Cerebellar nuclear complex (tissue), 1 donor: ENCODE results near the gene LRP1.
A peak's percentile ranks its signal among the peaks of the same experiment; 100 is the strongest.

ENCODE experiments used
- DNase-seq, 2 experiments: peaks; one replicate each; lab custom pipeline; 2025; lab: John Stamatoyannopoulos, UW

The LRP1 gene

DNA sequence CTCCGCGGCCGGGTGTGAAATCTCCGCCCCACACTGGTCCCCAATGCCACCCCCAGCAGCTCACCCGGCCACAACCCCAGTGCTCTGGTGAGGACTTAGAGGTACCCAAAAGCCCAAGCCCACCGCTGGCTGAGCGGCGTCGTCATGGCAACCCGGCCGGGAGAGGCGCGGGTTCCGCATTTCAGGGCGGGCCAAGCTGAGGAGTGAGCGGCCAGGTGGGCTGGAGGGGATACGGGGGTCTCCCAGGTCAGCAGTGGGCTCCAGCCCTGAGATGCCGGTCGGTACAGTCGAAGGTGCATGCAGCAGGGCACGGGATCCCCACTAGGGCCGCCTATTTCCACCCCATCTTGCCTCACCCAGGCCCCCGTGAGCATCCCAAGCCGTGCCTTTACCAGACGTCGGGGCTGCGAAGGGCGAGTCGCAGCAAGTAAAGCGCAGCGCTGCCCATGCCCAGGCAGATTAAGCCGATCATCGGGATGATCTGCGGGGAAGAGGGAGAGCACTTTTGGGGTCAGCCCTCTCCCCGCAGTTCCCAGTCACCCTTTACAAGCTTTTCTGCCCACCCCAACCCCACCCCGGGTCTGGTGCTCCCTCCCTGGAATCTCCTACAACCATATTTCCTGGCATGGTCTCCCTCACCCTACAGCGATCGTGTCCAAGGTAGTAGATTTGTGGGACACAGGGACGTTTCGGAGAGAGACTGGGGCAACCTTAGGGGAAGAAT is 108.1 kb downstream of the LRP1 start:
- no peak for DNase-seq

DNA sequence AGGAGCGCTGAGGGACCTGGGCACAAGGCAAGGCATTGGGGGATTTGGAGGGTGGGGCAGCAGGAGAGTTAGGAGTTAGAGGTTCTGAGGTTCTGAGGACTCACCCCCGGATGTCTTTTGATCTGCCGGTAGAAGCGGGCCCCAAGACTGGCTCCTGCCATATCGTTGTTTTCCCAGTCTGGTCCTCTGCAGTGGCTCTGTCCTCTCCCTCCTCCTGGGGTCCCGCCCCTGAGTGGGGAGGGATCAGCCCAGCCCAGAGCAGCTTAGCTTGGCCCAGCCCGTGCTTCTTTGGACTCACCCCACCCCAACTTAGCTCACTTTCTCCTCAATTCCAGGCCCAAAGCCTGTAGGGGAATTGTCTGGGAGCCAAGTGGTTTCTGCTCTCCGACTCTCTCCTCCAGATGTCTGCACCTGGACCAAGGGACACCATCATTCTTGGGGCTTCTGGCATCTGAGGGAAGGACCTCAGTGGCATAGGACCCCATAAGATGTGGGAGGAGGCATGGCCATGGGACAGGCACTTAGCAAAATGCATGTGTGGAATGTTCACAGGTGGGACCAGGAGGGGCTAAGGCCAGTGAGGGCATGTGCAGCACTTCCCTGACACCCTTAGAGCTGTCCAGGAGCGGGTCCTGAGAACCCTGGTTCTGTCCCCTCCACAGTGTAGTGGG is 108.8 kb downstream of the LRP1 start:
- no peak for DNase-seq

DNA sequence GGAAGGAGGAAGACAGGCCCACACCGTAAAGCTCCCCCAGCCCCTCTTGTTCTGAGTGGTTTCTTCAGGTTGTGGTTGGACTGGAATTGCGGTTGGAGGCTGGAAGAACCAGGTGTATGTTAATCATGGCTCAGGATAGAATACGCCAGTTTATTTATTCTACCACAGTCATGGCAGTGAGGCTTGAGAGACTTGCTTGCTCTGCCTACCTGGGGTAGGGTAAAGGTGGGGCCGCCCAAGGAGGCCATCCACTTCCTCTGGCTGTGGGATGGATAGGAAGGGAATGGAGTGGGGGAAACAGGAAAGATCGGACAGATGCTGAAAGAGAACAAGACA is 109.3 kb downstream of the LRP1 start:
- no peak for DNase-seq

DNA sequence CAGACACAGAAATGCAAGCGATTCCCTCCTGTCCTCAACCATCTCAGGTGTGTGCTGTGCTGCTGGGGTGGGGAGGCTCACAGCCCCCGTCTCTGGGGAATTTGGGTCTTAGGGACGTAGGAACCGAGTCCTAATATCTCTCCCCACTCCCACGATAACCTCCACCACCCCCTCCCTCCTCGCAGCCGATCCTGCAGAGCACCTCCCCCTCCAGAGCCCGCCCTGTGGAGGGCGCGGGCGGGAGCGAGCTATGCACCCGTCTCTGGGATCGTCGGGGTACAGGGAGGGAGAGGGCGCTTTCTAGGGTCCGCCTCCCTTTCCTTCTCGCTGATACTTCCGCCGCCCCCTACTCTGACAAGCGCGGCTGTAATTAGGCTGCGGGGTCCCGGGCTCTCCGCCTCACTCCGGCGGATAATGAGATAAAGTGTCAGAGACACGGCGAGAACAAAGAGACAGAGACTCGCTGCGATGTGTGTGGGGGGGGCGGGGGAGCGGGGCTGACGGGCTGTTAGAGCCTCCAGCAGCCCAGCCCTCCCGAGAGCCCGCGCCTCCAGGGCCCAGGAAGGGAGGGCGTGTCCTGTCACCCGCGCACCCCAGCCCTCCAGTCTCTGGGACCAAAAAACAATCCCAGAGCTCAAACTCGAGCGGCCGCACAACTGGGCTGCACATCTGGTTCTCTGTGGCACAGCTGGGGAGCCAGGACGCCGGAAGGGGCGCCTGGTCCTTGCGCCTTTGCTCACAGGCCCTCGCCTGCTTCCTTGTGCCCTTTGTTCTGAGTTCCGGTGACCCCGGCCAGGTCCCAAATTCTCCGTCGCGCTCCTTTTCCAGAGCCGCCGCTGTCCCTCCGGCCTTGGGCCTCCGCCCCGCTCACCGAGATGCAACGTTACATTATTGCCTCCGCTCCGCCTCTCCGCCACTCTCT is 109.9 kb downstream of the LRP1 start:
- DNase-seq: no peak

DNA sequence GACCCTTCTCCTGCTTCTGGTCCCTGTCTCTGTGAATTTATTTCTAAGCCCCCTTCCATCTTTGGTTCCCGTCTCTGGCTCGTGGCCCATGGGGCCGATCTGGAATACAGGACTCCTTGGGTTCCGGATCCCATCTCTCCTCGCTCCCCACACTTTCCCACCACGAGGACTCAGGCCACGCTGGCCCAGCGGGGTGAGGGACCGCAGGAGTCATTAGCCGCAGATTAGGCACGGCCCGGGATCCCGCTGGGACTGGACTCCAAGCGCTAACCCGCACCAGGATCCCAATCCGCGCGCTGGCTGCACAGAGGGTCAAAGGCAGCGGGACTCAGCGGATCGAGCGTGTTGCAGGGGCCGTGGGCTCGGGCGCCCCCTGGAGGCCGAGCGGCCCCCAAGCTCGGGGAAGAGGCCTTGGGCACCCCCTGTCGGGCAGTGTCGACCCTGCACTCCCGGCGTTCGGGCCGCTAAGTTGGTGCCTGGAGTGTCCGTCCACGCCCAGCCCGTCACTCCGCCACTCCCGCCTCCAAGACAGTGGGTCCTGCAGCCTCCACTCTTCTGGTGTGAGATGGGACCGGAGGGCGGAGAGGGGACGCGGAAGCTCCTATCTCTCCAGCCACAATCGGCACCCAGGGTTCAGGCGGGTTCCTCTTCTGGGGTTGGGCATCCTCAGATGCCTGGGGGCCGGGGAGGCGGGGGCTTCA is 110.7 kb downstream of the LRP1 start:
- DNase-seq: peak in 1 of 2 experiments; percentile 73

DNA sequence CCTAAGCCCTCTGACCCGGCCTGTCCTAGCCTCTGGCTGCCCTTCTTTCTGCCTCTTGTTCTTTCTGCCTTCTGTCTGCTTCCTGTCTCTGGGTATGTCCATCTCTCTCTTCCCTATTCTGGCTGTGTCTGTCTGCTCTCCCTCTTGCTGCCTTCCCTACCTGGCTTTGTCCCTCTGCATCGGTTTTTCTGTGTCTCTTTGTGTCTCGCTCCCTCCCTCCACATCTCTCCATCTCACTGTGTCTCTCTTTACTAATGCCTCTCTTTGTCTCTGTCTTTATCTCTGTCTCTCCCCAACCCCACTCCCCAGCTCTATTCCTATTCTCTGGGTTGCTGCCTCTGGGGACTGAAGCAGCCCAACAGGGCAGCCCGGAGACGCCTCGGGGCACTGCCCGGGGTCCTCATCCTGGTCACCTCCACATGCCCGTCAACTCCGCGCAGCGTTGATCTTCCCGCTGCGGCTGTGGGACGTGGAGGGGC is 111.3 kb downstream of the LRP1 start:
- DNase-seq: peak in 1 of 2 experiments; percentile 23

DNA sequence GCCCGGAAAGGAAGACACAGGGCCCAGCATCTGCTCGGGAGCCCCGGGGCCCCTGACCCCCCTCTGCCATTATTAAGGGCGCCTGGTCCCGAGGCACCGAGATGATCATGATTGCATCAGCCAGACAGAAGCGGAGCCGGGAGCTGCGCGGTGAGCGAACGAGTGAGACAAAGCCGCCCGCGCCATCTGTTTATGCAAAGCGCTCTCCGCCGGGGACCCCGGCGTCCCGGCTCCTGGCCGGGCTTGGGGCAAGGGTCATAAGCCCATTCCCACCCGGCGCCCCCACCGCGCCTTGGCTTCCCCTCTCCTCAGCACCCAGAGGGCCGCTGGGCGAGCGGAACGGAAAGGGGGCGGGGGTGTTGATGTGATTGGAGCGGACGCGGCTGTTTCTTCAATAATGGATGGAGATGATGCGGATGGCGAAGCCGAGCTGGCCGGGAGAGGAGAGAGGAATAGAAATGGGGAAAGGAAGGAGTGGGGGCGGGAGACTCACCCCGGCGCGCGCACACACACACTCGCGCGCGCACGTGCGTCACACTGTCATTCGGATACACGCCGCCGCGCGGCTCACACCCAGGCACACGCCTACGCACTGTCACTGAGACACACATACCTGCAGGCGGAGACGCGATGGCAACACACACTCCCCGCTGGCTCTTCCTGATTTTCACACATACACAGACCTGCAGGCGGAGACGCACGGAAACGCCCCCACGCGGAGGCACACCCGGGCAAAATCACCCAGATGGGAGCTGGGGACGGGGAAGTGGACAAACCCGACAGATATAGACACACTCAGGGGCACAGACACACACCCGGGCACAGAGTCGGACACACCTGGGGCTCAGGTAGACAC is 112.0 kb downstream of the LRP1 start:
- DNase-seq: peak in 1 of 2 experiments; percentile 58

DNA sequence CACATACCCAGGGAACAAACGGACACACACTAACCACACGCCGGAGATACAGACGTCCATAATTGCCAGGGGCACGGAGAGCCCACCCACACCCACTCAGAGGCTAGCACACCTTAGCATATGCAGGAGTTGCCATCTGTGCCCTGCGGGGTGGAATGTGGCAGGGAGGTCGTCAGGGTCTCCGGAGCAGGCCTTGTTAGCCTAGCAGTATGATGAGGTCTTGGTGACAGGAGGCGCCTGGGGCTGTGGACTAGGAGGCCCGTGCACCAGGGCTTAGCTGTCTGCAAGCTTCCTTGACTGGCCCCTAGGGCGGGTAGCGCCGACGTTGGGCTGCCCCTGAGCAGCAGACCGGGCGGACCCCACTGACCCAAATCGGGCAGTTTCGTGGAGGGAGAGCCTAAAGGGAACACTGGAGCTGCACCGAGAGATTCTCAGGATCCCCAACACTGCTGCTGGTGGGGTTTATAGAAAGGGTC is 112.7 kb downstream of the LRP1 start:
- no peak for DNase-seq

DNA sequence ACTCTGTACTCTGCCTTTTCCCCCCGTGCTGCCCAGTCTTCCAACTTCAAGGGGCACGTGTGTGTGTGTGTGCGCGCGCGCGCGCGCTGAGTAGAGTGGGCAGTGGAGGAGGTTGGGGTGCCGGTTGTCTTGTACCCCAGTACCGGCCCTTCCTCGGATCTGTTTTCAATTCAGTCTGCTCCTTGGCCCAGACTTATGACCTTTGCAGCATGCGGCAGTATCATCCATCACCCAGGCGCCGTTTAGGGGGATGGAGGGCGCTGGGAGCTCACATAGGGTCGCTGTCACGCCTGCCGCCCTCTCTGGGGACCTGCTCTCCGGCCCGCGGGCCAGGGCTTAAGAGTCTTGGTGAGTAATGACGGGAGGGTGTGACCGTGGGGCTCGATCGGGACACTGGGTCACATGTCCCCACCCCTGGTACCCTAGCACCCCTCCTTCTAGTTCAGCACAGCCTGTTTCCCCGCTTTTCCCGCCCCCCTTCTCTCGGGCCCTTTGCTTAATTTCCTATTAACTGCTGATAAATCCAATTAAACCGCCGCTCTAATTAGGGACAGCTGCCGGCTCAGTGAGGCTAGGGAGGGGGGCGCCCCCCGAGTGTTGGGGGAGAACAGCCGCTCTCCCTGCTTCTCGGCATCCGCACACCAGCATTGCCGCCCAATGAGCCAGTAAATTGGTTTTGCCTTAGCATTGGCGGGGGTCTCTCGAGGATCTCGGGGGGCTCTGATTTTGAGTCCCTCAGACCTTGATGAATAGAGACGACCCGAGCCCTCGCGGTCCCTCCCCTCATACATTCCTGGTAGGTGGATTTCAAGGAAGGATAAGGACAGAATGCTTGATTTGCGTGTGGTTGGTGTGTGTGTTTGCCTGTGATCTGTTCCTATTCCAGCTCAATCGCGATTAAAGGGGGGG is 113.4 kb downstream of the LRP1 start:
- DNase-seq: no peak

DNA sequence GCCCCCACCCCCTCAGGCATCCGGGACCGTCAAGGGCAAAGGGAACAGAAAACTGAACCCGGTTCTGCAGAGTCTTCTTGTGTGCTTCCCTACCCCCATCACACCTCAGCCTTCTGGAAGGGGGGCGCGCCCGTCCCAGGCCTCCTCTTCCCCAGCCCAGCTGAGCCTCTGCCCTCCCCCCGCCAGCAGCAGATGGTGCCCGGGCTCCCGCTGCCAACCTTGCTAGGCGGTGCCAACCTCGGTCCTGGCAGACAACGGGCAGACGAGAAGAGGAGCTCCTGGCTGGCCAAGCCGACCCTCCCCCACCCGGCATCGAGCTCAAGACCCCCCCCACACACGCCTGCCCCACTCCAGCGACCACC is 114.0 kb downstream of the LRP1 start:
- peak; percentile 65 to 89 for DNase-seq

DNA sequence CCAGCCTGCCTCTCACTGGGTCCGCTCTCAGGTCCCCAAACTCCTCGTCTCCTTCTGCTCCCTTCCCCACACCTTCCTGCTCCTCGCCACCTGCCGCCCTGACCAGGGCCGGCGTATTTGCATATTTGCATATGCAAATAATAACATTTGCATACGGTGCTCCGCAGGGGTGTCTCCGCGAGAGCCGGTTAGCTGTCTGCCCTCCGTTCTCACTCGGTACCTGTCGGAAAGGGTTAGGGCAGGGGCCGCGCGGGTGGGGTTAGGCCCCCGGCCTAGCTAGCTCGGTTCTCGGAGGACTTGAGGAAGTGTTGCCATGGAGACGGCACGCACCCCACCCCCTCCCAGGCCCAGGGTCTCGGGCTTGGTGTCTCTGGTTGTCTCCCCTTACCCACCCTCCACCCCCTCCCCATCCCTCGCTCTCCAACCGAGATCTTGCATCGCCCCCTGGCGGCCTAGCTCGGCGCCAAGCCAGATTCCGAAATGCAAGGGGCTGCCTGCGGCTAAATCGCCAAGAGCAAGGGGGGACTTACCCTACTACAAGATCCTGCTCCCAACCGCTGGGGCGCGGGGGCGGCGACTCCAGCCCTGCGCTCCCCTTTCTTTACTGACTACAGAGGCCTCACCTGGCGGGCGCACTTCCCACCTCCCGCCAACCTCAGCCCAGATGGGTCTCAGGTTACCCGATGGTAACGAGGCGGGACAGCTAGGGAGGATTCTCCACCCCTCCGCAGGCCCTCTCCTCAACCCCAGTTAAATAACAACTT is 114.6 kb downstream of the LRP1 start:
- DNase-seq: peak; percentile 59 to 67

DNA sequence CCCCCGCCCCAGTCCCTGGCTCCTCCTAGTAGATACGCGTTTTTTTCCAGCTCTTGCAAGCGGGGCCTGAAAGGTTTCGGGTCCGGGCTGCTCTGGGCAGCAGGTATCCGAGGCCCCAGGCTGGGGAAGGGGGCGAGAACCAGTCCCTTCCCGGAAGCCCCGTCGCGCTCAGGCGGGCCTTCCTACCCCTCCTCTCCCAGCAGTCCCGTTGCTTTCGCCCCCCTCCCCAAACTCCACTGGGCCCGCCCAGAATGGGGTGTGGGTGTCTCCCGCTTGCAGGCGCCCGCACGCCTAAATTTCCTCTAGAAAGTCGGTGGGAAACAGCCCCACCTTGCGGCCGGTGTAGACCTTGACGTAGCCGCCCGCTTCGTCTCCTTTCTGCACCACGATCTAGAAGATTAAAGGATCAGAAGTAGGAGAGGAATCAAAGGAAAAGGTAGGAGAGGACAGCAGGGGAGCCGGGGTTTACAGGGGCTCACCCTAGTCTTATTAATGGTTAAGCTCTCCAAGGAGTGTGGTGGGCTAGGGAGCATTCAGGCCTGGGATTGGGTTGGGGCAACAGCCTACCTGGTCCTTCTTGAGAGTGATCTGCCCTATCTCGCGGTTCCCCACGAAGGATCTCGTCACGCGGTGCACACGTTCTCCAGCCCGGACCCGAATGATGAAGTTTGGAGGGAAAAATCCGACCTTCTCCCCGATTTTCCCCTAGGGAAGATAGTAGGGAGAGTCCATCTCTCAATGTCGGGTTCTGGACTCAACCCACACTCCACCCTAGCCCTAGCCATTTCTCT is 115.4 kb downstream of the LRP1 start:
- DNase-seq: peak in 1 of 2 experiments; percentile 36

DNA sequence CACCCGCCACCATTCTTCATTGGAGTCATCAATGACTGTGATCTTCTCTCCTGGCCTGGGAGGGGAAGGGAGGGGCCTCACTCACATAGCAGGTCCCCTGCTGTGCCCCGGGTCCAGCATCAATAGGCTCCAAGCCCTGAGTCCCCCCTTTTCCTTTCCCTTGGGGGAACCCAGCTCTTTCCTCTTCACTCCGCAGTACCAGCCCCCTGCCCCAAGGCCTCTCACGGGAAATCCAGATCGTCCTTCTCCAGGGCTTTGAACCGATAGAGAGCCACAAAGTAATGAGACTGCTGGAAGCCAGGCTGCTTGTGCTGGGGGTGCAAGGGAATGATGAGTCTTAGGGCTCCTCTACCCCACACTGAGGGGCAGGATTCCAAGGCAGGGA is 116.0 kb downstream of the LRP1 start:
- DNase-seq: no peak

DNA sequence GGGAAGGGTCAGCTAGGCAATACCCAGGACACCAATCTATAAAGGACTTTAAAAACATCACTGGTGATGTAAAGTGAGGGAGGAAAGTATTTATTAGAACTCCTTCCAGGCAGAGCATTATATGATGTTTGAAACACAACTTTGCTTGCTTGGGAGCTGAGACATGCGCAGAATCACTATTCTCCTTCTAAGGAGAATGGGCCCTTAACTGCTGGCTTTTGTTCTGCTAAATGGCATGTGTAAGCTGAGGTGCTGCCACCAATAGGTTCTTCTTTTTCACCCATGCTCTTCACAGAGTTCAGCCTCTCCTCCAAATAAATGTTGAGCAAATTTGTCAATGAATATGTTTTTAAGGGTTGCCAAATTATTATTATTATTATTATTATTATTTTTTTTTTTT is 118.8 kb downstream of the LRP1 start:
- DNase-seq: no peak

DNA sequence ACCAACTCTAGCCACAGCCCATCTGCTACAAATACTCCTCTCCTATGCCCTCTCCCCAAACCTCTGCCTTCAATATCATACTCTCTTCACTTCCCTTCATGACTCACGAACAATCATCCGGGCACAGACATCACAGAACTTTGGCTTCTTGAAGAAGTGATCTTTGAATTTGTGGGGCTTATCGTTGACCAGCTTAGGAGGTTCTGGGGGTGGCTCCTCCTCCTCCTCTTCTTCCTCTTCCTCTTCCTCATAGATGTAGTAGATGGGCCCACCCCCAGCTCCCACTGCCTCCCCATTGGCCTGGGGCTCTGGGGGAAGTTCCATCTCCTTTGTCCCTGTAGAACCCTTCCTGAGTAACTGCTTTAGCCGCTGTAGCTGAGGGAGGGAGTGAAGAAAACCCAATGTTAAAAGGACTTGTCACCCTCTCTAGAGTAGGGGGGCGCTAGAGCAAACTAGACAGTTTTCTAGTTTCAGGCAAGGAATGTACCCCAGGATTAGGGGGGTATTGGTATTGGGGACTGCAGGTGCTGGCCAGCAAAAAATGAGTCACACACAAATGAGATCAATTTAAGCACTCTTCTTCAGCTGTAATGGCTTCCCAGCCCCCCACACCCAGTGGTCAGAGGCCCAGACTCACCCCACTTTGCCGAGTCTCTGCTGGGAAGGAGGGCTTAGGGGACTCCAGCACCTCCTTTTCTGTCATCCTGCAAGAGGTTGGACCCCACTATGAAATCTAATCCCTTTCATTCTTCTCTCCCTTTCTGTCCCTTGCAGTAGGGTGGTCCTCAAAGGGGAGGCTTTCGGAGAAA is 120.9 kb downstream of the LRP1 start:
- no peak for DNase-seq

DNA sequence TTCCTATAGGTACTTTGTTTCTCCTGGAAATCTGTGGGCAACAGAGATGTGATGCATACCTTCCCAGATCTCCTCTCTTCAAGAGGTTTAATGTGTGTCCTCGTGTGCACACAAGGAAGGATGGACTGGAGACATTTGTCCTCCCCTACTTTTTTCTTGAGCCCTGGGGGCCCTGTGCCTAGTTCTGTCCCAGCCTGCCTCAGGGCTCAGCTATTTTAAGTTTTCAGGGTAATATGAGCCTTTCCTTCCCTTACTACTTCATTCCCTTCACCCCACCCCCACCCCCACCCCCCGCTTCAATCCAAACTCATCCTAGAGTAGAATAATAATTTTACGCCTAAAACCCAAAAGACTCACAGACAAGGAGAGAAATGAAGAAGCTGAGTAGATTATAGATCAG is 122.3 kb downstream of the LRP1 start:
- DNase-seq: no peak

DNA sequence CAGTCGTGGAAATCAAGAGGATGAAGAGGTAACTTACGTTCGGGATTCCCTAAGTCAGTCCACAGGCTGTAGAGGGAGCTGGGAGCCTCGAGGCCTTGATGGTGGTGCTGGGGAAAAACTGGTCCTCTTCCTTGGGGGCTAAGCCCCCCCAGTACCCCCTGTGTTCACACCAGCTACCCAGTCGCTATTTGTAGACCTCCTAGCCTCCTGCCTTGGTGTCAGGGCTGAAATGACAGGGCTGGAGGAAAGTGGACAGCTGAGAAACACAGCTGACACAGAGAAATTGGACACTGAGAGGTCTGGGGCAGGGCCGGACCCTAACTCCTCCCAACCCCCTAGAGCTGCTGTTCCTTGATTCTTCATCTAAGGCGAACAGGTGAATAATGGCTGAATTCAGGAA is 122.7 kb downstream of the LRP1 start, which contains the start of gene STAC3:
TSS of gene STAC3 (minus strand) at position 232 of the 400 bp plus-strand sequence. CDS start 1,551 bp downstream, outside the sequence.
- no peak for DNase-seq
